ENCODE data around the gene CBR4.
A peak's percentile ranks its signal among the peaks of the same experiment; 100 is the strongest.

CBR4 gene

GRCh38 chr4:169032883-169033645 is 23.0 kb upstream of the CBR4 start:
- DNase-seq: no peak

GRCh38 chr4:169032194-169032593 is 22.1 kb upstream of the CBR4 start:
- no peak for DNase-seq

GRCh38 chr4:169031392-169031791 is 21.3 kb upstream of the CBR4 start:
- DNase-seq: no peak

- no peak for DNase-seq
Observed at GRCh38 chr4:169030562-169030982, 20.5 kb upstream of the CBR4 start.

GRCh38 chr4:169029947-169030346 is 19.9 kb upstream of the CBR4 start:
- DNase-seq: no peak

- no peak for DNase-seq
Observed at GRCh38 chr4:169027663-169028062, 17.6 kb upstream of the CBR4 start.

GRCh38 chr4:169025184-169025583 is 15.1 kb upstream of the CBR4 start:
- no peak for DNase-seq

GRCh38 chr4:169024762-169025161 is 14.7 kb upstream of the CBR4 start:
- no peak for DNase-seq

- no peak for DNase-seq
Observed at GRCh38 chr4:169018406-169018805, 8.4 kb upstream of the CBR4 start.

- DNase-seq: no peak
Observed at GRCh38 chr4:169017971-169018370, 7.9 kb upstream of the CBR4 start.

- no peak for DNase-seq
Observed at GRCh38 chr4:169015186-169015623, 5.2 kb upstream of the CBR4 start.

GRCh38 chr4:169014586-169014985 is 4.5 kb upstream of the CBR4 start:
- DNase-seq: no peak

GRCh38 chr4:169013396-169013795 is 3.3 kb upstream of the CBR4 start:
- no peak for DNase-seq

GRCh38 chr4:169012049-169012448 is 2.0 kb upstream of the CBR4 start:
- DNase-seq: no peak

- DNase-seq: peak; percentile 37
Observed at GRCh38 chr4:169009286-169010124, 550 bp downstream of the CBR4 start.

- DNase-seq: no peak
Observed at GRCh38 chr4:169005453-169006099, 4.5 kb downstream of the CBR4 start.

- DNase-seq: no peak
Observed at GRCh38 chr4:169000315-169000714, 9.7 kb downstream of the CBR4 start.

- no peak for DNase-seq
Observed at GRCh38 chr4:168999809-169000208, 10.2 kb downstream of the CBR4 start.

GRCh38 chr4:168998596-168998995 is 11.5 kb downstream of the CBR4 start:
- no peak for DNase-seq

GRCh38 chr4:168995537-168996295 is 14.3 kb downstream of the CBR4 start:
- DNase-seq: no peak

GRCh38 chr4:168994958-168995357 is 15.1 kb downstream of the CBR4 start:
- no peak for DNase-seq

- DNase-seq: no peak
Observed at GRCh38 chr4:168993714-168994510, 16.1 kb downstream of the CBR4 start.

Data from activated CD4-positive, alpha-beta T cell treated with anti-CD3 and anti-CD28 coated beads for 1 hour (primary cell).